ENCODE results near the gene GALNTL6.

The GALNTL6 gene

GRCh38 chr4:171814545-171814944 is 1.3 kb downstream of the GALNTL6 start:
- TF ChIP-seq REST (IDR thresholded peaks at IDR 0.05; ENCODE audit: insufficient replicate concordance, low read depth), result no peak
- no peak for DNase-seq (ENCODE audit: low read depth in 1 of 2, low spot score in 1 of 2)
- Histone ChIP-seq H3K27me3 (ENCODE audit: insufficient read depth, poor library complexity, severe bottlenecking) (peaks cover 32% of the 10 kb centered on the region), H3K4me3 (replicated peaks; ENCODE audit: insufficient read depth, low read length) (no peak overlapping the region), H3K27ac (replicated peaks) (no peak overlapping the region)

- Histone ChIP-seq H3K27me3 (ENCODE audit: insufficient read depth, poor library complexity, severe bottlenecking) (peaks cover 25% of the 10 kb centered on the region), H3K4me3 (replicated peaks; ENCODE audit: insufficient read depth, low read length) (no peak overlapping the region), H3K27ac (replicated peaks) (no peak overlapping the region)
- no peak for DNase-seq (ENCODE audit: low read depth in 1 of 2, low spot score in 1 of 2)
- TF ChIP-seq SPI1 (IDR thresholded peaks at IDR 0.05; ENCODE audit: borderline replicate concordance, low read depth), result no peak
These were observed 3.8 kb downstream of the GALNTL6 start for GRCh38 chr4:171817026-171817425.

- Histone ChIP-seq H3K27me3 (ENCODE audit: insufficient read depth, poor library complexity, severe bottlenecking) (no peaks in the 10 kb centered on the region), H3K4me3 (replicated peaks; ENCODE audit: insufficient read depth, low read length) (no peak overlapping the region), H3K27ac (replicated peaks) (no peak overlapping the region)
- TF ChIP-seq CTCF (IDR thresholded peaks at IDR 0.05; ENCODE audit: insufficient read depth, low read length) (no peak), REST (IDR thresholded peaks at IDR 0.05; ENCODE audit: insufficient replicate concordance, low read depth) (no peak), POLR2AphosphoS5 (IDR thresholded peaks at IDR 0.05; ENCODE audit: low read depth) (no peak), SPI1 (IDR thresholded peaks at IDR 0.05; ENCODE audit: borderline replicate concordance, low read depth) (no peak), GABPA (IDR thresholded peaks at IDR 0.05; ENCODE audit: low read depth) (no peak)
- no peak for DNase-seq (ENCODE audit: low read depth in 1 of 2, low spot score in 1 of 2)
These were observed 21.4 kb downstream of the GALNTL6 start for GRCh38 chr4:171834640-171835039.

GRCh38 chr4:171843456-171843855 is 30.3 kb downstream of the GALNTL6 start:
- DNase-seq (ENCODE audit: low read depth in 1 of 2, low spot score in 1 of 2), result no peak
- TF ChIP-seq REST (IDR thresholded peaks at IDR 0.05; ENCODE audit: insufficient replicate concordance, low read depth) (no peak), GABPA (IDR thresholded peaks at IDR 0.05; ENCODE audit: low read depth) (no peak), CTCF (IDR thresholded peaks at IDR 0.05; ENCODE audit: insufficient read depth, low read length) (no peak), SPI1 (IDR thresholded peaks at IDR 0.05; ENCODE audit: borderline replicate concordance, low read depth) (no peak), POLR2AphosphoS5 (IDR thresholded peaks at IDR 0.05; ENCODE audit: low read depth) (no peak)
- H3K27ac ChIP-seq (replicated peaks), result no peak overlapping the region
- no peak overlapping the region for H3K4me3 ChIP-seq (replicated peaks; ENCODE audit: insufficient read depth, low read length)
- H3K27me3 ChIP-seq (ENCODE audit: insufficient read depth, poor library complexity, severe bottlenecking), result no peaks in the 10 kb centered on the region

Measured in HL-60 (cell line).